H1 (cell line): Measurements from ENCODE around the gene LDLRAD4. TPM values are rescaled to one million over a fixed set of nuclear protein-coding genes. Genes with fewer than 3 reads are reported as not detected.

ENCODE experiments used
- CTCF ChIA-PET: fragments of 300-600 bp; sonication (Branson Sonifier 250); formaldehyde crosslinking; loops from one replicate; lab custom pipeline; 2021; ENCODE audit not compliant: partially characterized antibody; lab: Charles Lee
- POLR2A ChIA-PET: fragments of 300-600 bp; sonication (Branson Sonifier 250); formaldehyde crosslinking; loops from one replicate; lab custom pipeline; 2021; ENCODE audit warnings: inconsistent platforms; ENCODE audit not compliant: partially characterized antibody; lab: Charles Lee
- DNase-seq, 2 experiments: peaks; one replicate each; pipeline versions ENCODE4 v3.0.0 to v3.0.0-alpha.2; 2010 to 2022; ENCODE audit warnings: low spot score in 2 of 2, low read depth in 1 of 2, mixed read lengths in 1 of 2
- FAIRE-seq: peaks from 2 replicates; lab custom pipeline; 2011; peaks lifted over from hg19 to GRCh38; lab: Jason Lieb, UNC
- H2AFZ ChIP-seq: 2 replicates; pipeline ENCODE4 v1.8.1; 2012; ENCODE audit warnings: low read length, inconsistent platforms
- H2AK5ac ChIP-seq: 2 replicates; pipeline ENCODE4 v1.6.1; 2013; ENCODE audit warnings: low read depth, low read length
- H2BK120ac ChIP-seq: replicated peaks from 2 replicates; pipeline ENCODE3; 2013; ENCODE audit warnings: low read depth, low read length, inconsistent platforms
- H2BK12ac ChIP-seq: 2 replicates; pipeline ENCODE4 v1.6.1; 2013; ENCODE audit warnings: low read depth, low read length
- H2BK15ac ChIP-seq: 2 replicates; pipeline ENCODE4 v1.6.1; 2013; ENCODE audit warnings: low read length
- H2BK20ac ChIP-seq: 2 replicates; pipeline ENCODE4 v1.6.1; 2013; ENCODE audit warnings: low read length
- H2BK5ac ChIP-seq: 2 replicates; pipeline ENCODE4 v1.6.1; 2013; ENCODE audit warnings: low read depth, low read length
- H3K14ac ChIP-seq: 2 replicates; pipeline ENCODE4 v1.6.1; 2013; ENCODE audit warnings: inconsistent platforms; ENCODE audit not compliant: insufficient read length
- H3K18ac ChIP-seq: 2 replicates; pipeline ENCODE4 v1.6.1; 2013; ENCODE audit warnings: low read length; ENCODE audit errors: extremely low read depth
- H3K23ac ChIP-seq: 2 replicates; pipeline ENCODE4 v1.6.1; 2013; ENCODE audit warnings: inconsistent platforms; ENCODE audit not compliant: insufficient read length
- H3K23me2 ChIP-seq: 2 replicates; pipeline ENCODE4 v1.6.1; 2013; ENCODE audit warnings: low read depth, low read length
- H3K27ac ChIP-seq: 2 replicates; pipeline ENCODE4 v1.6.1; 2011; ENCODE audit warnings: low read depth, low read length, inconsistent platforms
- H3K27me3 ChIP-seq, 4 experiments: replicated peaks in 1 of 4; 1 replicate in 1 of 4; 2 replicates in 3 of 4; pipeline versions ENCODE4 v1.6.1 to v1.8.1; 2011 to 2013; ENCODE audit warnings: low read length in 3 of 4, mild to moderate bottlenecking in 3 of 4, inconsistent platforms in 2 of 4, mixed read lengths in 2 of 4, moderate library complexity in 1 of 4; ENCODE audit not compliant: control insufficient read depth in 3 of 4, insufficient read depth in 3 of 4; ENCODE audit errors: extremely low read depth in 1 of 4
- H3K36me3 ChIP-seq, 4 experiments: 2 replicates each; pipeline versions ENCODE4 v1.6.1 to v1.8.1; 2011 to 2013; ENCODE audit warnings: mild to moderate bottlenecking in 4 of 4, low read length in 3 of 4, moderate library complexity in 2 of 4, control low read depth in 1 of 4, inconsistent platforms in 1 of 4; ENCODE audit not compliant: insufficient read depth in 4 of 4, control insufficient read depth in 2 of 4
- H3K4ac ChIP-seq: replicated peaks from 2 replicates; pipeline ENCODE3; 2013; ENCODE audit warnings: low read length, low read depth, mixed read lengths, inconsistent platforms; ENCODE audit not compliant: insufficient read length
- H3K4me1 ChIP-seq, 4 experiments: replicated peaks in 1 of 4; 1 replicate in 1 of 4; 2 replicates in 3 of 4; pipeline versions ENCODE4 v1.6.1 to v1.8.1; 2011 to 2013; ENCODE audit warnings: low read length in 3 of 4, inconsistent platforms in 2 of 4, mixed read lengths in 1 of 4; ENCODE audit not compliant: insufficient read depth in 4 of 4, control insufficient read depth in 3 of 4
- H3K4me2 ChIP-seq, 2 experiments: 2 replicates each; pipeline versions ENCODE4 v1.6.1 to v1.8.1; 2011 to 2013; ENCODE audit warnings: low read depth in 2 of 2, low read length in 2 of 2, control low read depth in 1 of 2, inconsistent platforms in 1 of 2, mild to moderate bottlenecking in 1 of 2; ENCODE audit not compliant: insufficient read depth in 1 of 2
- H3K4me3 ChIP-seq, 4 experiments: fragments of 200-600, 300-600 bp in 1 of 4; sonication (generic), shearing (Covaris generic), sonication (Bioruptor Twin) in 1 of 4; 2 replicates each; pipeline versions ENCODE4 v1.5.1 to v1.8.1; 2011 to 2016; ENCODE audit warnings: low read length in 4 of 4, low read depth in 3 of 4, control low read depth in 2 of 4, inconsistent platforms in 2 of 4, mild to moderate bottlenecking in 2 of 4, mixed read lengths in 1 of 4, moderate library complexity in 1 of 4; ENCODE audit not compliant: insufficient read depth in 2 of 4; ENCODE audit errors: extremely low read depth in 1 of 4
- H3K56ac ChIP-seq: replicated peaks from 2 replicates; pipeline ENCODE3; 2013; ENCODE audit warnings: low read depth, mild to moderate bottlenecking, mixed read lengths, low read length, inconsistent platforms; ENCODE audit not compliant: insufficient read length
- H3K79me1 ChIP-seq: 2 replicates; pipeline ENCODE4 v1.6.1; 2013; ENCODE audit warnings: low read depth, low read length, control low read depth
- H3K79me2 ChIP-seq, 2 experiments: 2 replicates each; pipeline versions ENCODE4 v1.6.1 to v1.8.1; 2012 to 2013; ENCODE audit warnings: low read length in 2 of 2, mild to moderate bottlenecking in 2 of 2, inconsistent platforms in 1 of 2; ENCODE audit not compliant: insufficient read depth in 2 of 2, control insufficient read depth in 1 of 2
- H3K9ac ChIP-seq, 4 experiments: replicated peaks in 1 of 4; 1 replicate in 1 of 4; 2 replicates in 3 of 4; pipeline versions ENCODE4 v1.6.1 to v1.8.1; 2011 to 2013; ENCODE audit warnings: low read depth in 3 of 4, low read length in 3 of 4, control low read depth in 2 of 4, mild to moderate bottlenecking in 2 of 4, moderate library complexity in 2 of 4, inconsistent platforms in 1 of 4; ENCODE audit errors: extremely low read depth in 1 of 4
- H3K9me3 ChIP-seq, 2 experiments: 2 replicates each; pipeline versions ENCODE4 v1.6.1 to v1.8.1; 2012 to 2013; ENCODE audit warnings: mild to moderate bottlenecking in 2 of 2, moderate library complexity in 2 of 2, control low read depth in 1 of 2, inconsistent platforms in 1 of 2, low read depth in 1 of 2, low read length in 1 of 2, mixed read lengths in 1 of 2; ENCODE audit not compliant: insufficient read depth in 2 of 2
- H4K20me1 ChIP-seq, 2 experiments: replicated peaks in 1 of 2; 2 replicates each; pipeline versions ENCODE3 to v1.8.1; 2011 to 2013; ENCODE audit warnings: inconsistent platforms in 2 of 2, low read length in 2 of 2, mild to moderate bottlenecking in 1 of 2; ENCODE audit not compliant: insufficient read depth in 2 of 2, control insufficient read depth in 1 of 2
- H4K5ac ChIP-seq: 2 replicates; pipeline ENCODE4 v1.6.1; 2013; ENCODE audit warnings: low read length, low read depth, mixed read lengths, inconsistent platforms; ENCODE audit not compliant: insufficient read length
- H4K8ac ChIP-seq: 2 replicates; pipeline ENCODE4 v1.8.0; 2013; ENCODE audit warnings: mild to moderate bottlenecking, moderate library complexity, low read length, inconsistent platforms; ENCODE audit not compliant: insufficient read depth; ENCODE audit errors: extremely low read depth
- H4K91ac ChIP-seq: replicated peaks from 2 replicates; pipeline ENCODE3; 2013; ENCODE audit warnings: low read length, mixed read lengths, inconsistent platforms; ENCODE audit not compliant: insufficient read length
- EZH2 ChIP-seq: fragments of 200-600 bp; sonication (generic); IDR thresholded peaks from 2 replicates; pipeline ENCODE4 v1.7.1; 2012; ENCODE audit warnings: low read depth, mild to moderate bottlenecking, moderate library complexity, low read length, inconsistent platforms; ENCODE audit not compliant: severe bottlenecking
- GTF2F1 ChIP-seq: IDR thresholded peaks from 2 replicates; pipeline ENCODE4 v1.6.1; 2012; ENCODE audit warnings: low read depth, low read length, improper control_type of control experiment, borderline replicate concordance
- HDAC2 ChIP-seq, 2 experiments: fragments of 300-600 bp in 1 of 2; sonication (generic) in 1 of 2; IDR thresholded peaks; 2 replicates each; pipeline ENCODE4 v1.6.1; 2011 to 2012; ENCODE audit warnings: low read depth in 2 of 2, low read length in 2 of 2, mild to moderate bottlenecking in 2 of 2, moderate library complexity in 2 of 2, borderline replicate concordance in 1 of 2, inconsistent platforms in 1 of 2
- MAFK ChIP-seq: IDR thresholded peaks from 2 replicates; pipeline ENCODE4 v1.6.1; 2012; ENCODE audit warnings: low read depth, mild to moderate bottlenecking, improper control_type of control experiment, low read length
- NANOG ChIP-seq: IDR thresholded peaks from 2 replicates; pipeline ENCODE4 v1.6.1; 2011; ENCODE audit warnings: low read length, low read depth, mild to moderate bottlenecking, inconsistent platforms; ENCODE audit not compliant: insufficient read depth, poor library complexity, severe bottlenecking
- PHF8 ChIP-seq: fragments of 200-600 bp; sonication (generic); conservative IDR thresholded peaks from 2 replicates; pipeline ENCODE4 v1.7.1; 2012; ENCODE audit warnings: low read depth, mild to moderate bottlenecking, inconsistent platforms, low read length, moderate library complexity
- RBBP5 ChIP-seq: IDR thresholded peaks from 2 replicates; pipeline ENCODE4 v1.7.1; 2012; ENCODE audit warnings: low read depth, mild to moderate bottlenecking, inconsistent platforms, low read length, moderate library complexity, borderline replicate concordance
- SIN3A ChIP-seq, 2 experiments: IDR thresholded peaks in 1 of 2; conservative IDR thresholded peaks in 1 of 2; 2 replicates each; pipeline ENCODE4 v1.6.1; 2011 to 2012; ENCODE audit warnings: low read length in 2 of 2, improper control_type of control experiment in 1 of 2, low read depth in 1 of 2, mild to moderate bottlenecking in 1 of 2
- SIX5 ChIP-seq: IDR thresholded peaks from 2 replicates; pipeline ENCODE4 v1.6.1; 2011; ENCODE audit warnings: mild to moderate bottlenecking, low read depth, low read length
- TEAD4 ChIP-seq: IDR thresholded peaks from 2 replicates; pipeline ENCODE4 v1.6.1; 2012; ENCODE audit warnings: low read depth, low read length, inconsistent platforms, mixed read lengths
- WGBS, 2 experiments: shearing (Covaris generic) in 1 of 2; methylation state at CpG; one replicate each; pipeline versions ENCODE4 v1.1.6 to v1.1.7; 2013 to 2015; ENCODE audit warnings: low lambda C conversion rate in 2 of 2, mixed read lengths in 2 of 2, inconsistent platforms in 1 of 2, low coverage in 1 of 2, missing lambda C conversion rate in 1 of 2; ENCODE audit not compliant: insufficient replicate concordance in 2 of 2, insufficient coverage in 1 of 2, insufficient read length in 1 of 2; ENCODE audit errors: extremely low coverage in 1 of 2, missing lambda C conversion rate in 1 of 2; 5-methylcytosine and 5-hydroxymethylcytosine counted together
- polyA plus RNA-seq, 7 experiments: library from polyadenylated mRNA; depleted of rRNA in 3 of 7; stranded (reverse) in 5 of 7; unstranded in 2 of 7; fragments of >200 nt in 5 of 7; fragments of 200-250 nt in 2 of 7; gene quantifications; 1 replicate in 5 of 7; 2 replicates in 1 of 7; 4 replicates in 1 of 7; pipeline versions ENCODE4 v1.2.1 to v1.2.3, GENCODE V29; 2011 to 2013; ENCODE audit warnings: missing spikeins in 2 of 7, mixed read lengths in 2 of 7
- total RNA-seq: library from RNA; stranded (reverse); fragmentation: NEBNext Ultra II Directional; extraction: Animal tissue kit (Norgen Biotek cat#: 25700); gene quantifications from 2 replicates; pipeline ENCODE4 v1.2.1, GENCODE V29; 2021

The LDLRAD4 gene
- total and polyA plus RNA-seq, 2 of the 8 experiments (the other 6 are each of a cell fraction or from before 2014, with no cell fraction given), result 0.77 to 1.4 TPM

DNA sequence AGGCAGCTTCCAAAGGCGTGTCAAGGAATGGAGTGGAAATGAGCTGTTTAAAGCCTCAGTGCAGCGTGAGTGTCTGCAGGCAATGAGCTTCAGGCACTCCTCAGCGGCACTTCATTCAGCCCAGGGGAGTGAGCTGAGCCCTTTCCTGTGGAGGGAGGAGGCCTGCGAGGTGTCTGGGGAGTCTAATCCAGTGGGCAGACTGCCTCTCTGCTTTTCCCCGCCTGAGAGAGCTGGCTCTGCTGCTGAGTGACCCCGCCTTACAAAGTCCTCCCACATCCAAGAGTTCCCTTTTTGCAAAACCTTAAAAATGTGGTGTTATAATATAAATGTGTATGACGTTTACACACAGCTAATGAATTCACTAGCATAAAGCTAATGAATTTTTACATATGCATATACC is 7.0 kb upstream of the LDLRAD4 start:
- Histone ChIP-seq H2BK20ac (no peak overlapping the region), H4K91ac (no peak overlapping the region), H3K4ac (no peak overlapping the region), H4K8ac (no peak overlapping the region), H3K27ac (no peak overlapping the region), H2BK5ac (no peak overlapping the region), H2BK15ac (no peak overlapping the region), H3K23ac (no peak overlapping the region), H3K9me3 (no peaks in the 10 kb centered on the region), H3K36me3 (no peaks in the 10 kb centered on the region), H2BK12ac (no peak overlapping the region), H2AFZ (no peak overlapping the region), H2AK5ac (no peak overlapping the region), H3K79me2 (no peaks in the 10 kb centered on the region), H3K79me1 (no peaks in the 10 kb centered on the region), H3K4me2 (no peak overlapping the region), H3K23me2 (no peaks in the 10 kb centered on the region), H3K56ac (no peak overlapping the region), H3K14ac (no peak overlapping the region), H4K20me1 (no peaks in the 10 kb centered on the region), H2BK120ac (no peak overlapping the region), H3K9ac (no peak overlapping the region), H3K4me3 (no peak overlapping the region), H4K5ac (no peak overlapping the region), H3K18ac (no peak overlapping the region), H3K4me1 (peaks cover 0 to under 1% (median 0%) of the 10 kb centered on the region in 4 experiments; a peak in 1 of 7 replicates), H3K27me3 (peaks cover 0 to 8% (median 6%) of the 10 kb centered on the region in 4 experiments; a peak in 6 of 7 replicates)
- ChIA-PET POLR2A (no interaction called here), CTCF (interaction anchor here (1.0 to 1.5 kb wide), 2 partner anchors 37 to 111 kb away, joined by 3 to 4 read pairs; no protein-coding TSS in a partner anchor)
- DNase-seq (no peak), FAIRE-seq (no peak)
- TF ChIP-seq RBBP5, result no peak
- TF ChIP-seq EZH2, result no peak
- no peak for TF ChIP-seq NANOG
- no peak for TF ChIP-seq SIN3A (conservative IDR thresholded peaks at IDR 0.05 in 1 of 2, IDR thresholded peaks at IDR 0.05 in 1 of 2; ENCODE audit: low read depth in 1 of 2, low read length in 2 of 2)
- TF ChIP-seq HDAC2 (IDR thresholded peaks at IDR 0.05; ENCODE audit: borderline replicate concordance in 1 of 2, low read depth in 2 of 2, low read length in 2 of 2), result no peak
- no peak for TF ChIP-seq SIX5
- no peak for TF ChIP-seq MAFK
- TF ChIP-seq PHF8, result no peak
- TF ChIP-seq GTF2F1, result no peak
- no peak for TF ChIP-seq TEAD4
- 77% methylated on average over 7 of the region's 7 CpGs; no CpG with 5 or more reads in 1 of the 2 experiments for WGBS, 2 experiments
